NCI-H2196 (cell line): ENCODE results near the gene ALPL.

Source experiments
- DNase-seq: peaks from one replicate; lab custom pipeline; 2025; ENCODE audit not compliant: unreplicated experiment; lab: John Stamatoyannopoulos, UW

The ALPL gene

GRCh38 chr1:21574466-21575151 lies 65.4 kb downstream of the ALPL start:
- peak; percentile 76 for DNase-seq

DNA sequence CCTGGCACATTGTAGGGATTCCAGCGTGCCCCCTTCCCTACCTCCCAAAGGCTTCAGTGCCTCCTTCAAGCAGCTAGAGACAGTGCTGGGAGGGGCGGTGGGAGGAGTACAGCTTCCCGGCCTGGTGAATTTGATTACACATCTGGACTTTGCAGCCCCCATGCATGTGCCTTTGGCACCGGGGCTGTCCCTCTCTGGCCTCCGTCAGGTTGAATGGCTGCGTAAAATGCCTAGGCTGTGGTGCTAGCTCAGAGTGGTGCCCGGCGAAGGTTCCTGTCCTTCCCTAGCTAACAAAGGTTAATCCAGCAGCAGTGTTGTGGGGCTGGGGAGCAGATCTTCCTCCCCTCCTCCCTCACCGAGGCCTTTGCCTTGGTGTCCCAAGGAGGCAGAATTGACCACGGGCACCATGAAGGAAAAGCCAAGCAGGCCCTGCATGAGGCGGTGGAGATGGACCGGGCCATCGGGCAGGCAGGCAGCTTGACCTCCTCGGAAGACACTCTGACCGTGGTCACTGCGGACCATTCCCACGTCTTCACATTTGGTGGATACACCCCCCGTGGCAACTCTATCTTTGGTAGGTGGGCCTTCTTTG lies 66.2 kb downstream of the ALPL start:
- no peak for DNase-seq

GRCh38 chr1:21576031-21576797 lies 67.0 kb downstream of the ALPL start:
- DNase-seq = no peak

- DNase-seq = no peak
Observed at GRCh38 chr1:21576798-21577187, 67.6 kb downstream of the ALPL start.

GRCh38 chr1:21577324-21577723 lies 68.1 kb downstream of the ALPL start:
- no peak for DNase-seq

DNA sequence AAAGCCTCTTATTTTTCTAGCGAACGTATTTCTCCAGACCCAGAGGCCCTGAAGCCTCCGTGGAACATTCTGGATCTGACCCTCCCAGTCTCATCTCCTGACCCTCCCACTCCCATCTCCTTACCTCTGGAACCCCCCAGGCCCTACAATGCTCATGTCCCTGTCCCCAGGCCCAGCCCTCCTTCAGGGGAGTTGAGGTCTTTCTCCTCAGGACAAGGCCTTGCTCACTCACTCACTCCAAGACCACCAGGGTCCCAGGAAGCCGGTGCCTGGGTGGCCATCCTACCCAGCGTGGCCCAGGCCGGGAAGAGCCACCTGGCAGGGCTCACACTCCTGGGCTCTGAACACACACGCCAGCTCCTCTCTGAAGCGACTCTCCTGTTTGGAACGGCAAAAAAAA lies 68.7 kb downstream of the ALPL start:
- DNase-seq = no peak

DNA sequence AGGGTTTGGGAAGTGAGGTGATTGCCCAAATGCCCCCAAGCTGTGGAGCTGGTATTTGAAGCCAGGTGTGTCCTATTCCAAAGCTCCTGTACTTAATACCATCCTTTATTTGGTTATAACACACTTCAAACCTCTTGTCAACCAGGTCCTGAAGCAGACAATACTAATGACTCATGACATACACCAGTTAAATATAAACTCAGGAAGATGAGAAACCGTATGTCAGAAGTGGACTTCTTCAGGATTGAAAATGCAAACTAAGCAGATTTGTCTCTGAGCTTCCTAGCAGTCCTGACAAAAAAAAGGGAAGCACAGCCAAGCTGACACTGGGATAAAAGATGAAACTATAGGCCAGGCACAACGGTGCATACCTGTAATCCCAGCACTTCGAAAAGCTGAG lies 70.6 kb downstream of the ALPL start:
- peak; percentile 12 for DNase-seq

GRCh38 chr1:21584096-21584495 lies 74.9 kb downstream of the ALPL start:
- no peak for DNase-seq

DNA sequence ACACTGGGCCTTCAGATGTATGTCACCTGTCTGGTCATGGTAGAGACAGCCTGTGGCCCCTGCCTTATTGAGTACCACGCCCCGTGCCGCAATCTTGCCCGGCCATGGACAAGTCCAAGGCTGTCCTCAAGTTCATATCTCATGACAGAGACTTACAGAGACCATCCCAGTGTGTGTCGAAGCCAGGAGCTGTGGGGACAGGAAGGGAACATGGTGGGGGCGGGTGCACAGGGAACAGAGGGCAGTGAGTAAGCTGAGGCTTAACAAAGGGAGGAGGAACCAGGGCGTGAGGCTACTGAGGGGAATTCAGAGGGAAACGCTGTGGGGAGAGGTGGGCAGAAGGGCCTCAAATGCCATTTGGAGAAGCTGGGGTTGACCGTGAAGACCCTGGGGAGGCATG lies 75.8 kb downstream of the ALPL start:
- no peak for DNase-seq

DNA sequence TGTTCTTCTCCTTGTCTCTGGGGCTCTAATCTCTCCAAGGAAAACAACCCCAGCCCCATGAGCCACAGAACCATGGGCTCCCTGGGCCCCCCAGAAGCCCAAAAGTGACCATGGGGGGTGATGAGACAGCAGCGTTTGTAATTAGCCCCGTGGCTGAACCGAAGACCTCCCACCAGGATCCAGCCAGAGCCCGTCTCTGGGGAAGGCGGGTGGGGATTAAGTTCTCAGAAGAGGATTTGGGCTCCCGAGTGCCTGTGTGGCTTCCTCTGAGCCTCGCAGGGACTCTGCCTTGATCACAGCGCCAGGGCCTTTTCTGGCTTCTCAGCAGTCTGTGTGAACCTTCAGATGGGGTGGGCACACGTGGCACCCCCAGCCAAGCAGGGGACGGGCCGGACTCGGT lies 77.0 kb downstream of the ALPL start:
- no peak for DNase-seq

DNA sequence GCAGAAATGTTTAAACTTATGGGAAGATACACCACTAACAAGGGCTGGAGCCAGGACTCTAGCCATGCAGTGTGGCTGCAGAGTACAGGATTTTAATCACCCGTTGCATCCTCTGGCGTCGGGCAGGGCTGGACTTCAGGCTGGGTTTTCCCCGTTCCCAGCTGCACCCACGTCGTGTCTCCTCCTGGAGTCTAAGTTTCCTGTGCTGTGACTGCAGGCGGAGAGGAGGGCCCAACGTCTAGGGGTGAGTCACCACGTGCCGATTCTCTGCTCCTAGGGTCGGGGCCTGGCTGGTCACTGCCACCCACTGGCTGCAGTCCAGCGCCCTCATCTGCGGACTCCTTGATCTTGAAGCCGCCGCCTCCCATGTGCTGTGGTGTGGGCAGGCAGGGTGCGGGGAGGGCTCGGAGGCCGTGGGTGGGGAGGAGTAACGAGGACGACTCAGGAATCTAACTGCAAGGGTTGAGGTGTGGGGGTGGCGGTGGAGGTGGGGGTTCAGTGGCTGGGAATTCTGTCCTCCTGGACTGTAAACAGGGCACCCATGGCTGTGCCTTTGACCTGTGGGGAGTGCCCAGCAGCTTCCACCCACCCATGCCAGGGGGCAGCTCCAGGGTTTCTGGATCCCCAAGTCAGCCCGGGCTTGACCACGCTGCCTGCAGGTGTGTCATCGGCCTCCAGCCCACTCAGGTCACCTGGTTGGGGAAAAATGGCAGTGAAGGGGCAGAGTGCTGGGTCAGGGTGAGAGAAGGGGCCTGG lies 77.8 kb downstream of the ALPL start:
- DNase-seq = peak; percentile 57

DNA sequence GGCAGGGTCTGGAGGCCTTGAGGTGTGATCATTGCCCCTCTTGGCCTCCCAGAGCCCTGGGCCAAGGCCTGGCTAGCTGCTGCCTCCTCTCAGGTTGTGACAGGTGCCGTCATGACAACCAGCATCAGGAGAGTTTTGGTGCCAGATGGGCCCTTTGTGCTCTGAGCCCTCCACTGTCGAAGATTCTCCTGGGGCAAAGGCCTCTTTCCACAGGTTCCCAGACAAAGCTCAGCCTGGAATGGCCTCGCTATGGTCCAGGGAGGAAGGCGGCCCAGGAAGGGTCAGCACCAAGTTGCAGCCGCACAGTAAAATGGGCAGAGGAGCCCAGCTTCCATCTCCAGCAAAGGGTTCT lies 78.4 kb downstream of the ALPL start:
- DNase-seq = no peak

DNA sequence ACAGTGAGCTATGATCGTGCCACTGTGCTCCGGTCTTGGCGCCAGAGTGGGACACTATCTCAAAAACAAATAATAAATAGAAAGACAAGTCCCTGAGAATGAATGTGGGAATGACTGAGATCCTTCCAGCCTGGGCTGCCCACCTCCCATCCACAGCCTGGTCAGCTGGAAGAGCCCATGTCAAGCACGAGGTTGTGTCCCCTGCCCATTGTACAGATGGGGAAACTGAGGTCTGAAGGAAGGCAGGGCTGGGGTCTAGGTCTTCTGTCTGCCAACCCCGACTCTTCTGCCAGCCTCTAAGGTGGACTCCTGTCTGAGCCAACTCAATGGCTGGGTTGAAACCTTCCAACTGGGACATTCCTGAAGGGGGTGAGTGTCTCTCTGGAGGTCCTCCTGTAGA lies 80.4 kb downstream of the ALPL start:
- no peak for DNase-seq

- no peak for DNase-seq
Observed at GRCh38 chr1:21590126-21590880, 81.1 kb downstream of the ALPL start.

GRCh38 chr1:21590934-21591333 lies 81.7 kb downstream of the ALPL start:
- DNase-seq = no peak

DNA sequence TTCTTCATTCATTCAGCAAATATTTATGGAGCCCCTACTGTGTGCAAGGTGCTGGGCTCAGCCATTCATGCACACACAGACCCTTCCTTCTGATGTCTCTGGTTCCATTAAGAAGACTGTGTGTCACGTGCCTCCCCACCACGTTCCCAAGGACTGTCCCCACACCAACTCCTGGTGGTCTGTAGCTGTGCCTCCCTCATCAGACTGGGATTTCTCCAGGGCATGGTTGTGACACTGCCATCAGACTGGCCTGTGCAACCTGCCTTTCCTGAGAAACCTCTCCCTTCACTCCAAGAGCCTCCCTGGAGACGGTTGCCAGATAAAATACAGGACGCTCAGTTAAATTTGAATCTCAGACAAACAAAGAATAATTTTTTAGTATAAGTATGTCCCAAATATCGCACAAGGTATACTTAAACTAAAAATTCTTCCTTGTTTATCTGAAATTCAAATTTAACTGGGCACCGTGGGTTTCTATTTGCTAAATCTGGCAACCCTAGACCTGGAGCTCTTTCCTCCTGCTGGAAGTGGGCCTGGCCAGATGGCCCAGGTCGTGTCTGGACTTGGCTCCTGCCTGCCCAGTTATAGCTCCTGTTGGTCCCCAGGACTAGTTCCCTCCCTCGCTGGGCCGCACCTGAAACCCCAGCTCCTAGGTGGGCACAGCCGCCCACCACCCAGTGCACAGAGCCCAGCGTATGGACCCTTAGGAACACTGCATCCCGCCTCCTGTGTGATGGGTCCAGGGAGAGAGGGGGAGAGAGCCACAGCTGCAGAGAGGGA lies 83.1 kb downstream of the ALPL start:
- no peak for DNase-seq

DNA sequence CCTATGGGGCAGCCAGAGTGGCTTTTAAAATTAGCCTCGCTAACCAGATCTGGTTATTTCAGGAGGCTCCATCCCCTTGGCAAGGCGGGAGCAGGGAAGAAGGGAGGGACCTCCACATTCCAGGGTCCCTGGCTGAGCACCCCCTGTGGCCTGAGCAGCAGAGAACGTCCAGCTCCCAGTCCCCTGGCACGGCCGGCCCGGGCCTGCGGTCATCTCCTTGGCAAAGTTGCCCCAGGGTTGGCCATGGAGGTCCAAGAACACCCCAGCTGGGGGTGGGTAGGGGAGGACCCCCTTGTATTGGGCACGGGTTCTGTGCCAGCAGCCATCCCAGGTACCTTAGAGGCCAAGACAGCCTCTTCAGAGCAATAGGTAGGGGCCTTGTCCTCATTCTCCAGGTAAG lies 84.0 kb downstream of the ALPL start:
- no peak for DNase-seq

DNA sequence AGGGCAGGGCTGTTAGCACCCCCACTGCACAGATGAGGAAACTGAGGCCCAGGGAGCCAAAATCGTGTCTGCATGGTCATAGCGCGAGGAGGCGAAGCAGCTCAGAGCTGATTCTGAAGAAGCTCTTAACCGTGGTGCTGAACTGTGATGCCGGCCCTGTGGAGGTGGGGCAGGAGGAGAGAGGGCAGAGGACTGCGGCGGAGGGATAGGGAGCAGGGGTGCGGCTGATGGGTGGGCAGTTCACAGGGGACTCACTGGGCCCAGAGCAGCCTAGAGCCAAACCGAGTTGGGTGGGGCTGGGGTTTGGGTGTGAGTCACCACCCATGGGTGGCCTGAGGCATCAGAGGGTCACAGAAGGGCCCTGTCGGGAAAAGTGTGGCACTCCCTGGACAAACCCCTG lies 85.3 kb downstream of the ALPL start:
- DNase-seq = no peak

DNA sequence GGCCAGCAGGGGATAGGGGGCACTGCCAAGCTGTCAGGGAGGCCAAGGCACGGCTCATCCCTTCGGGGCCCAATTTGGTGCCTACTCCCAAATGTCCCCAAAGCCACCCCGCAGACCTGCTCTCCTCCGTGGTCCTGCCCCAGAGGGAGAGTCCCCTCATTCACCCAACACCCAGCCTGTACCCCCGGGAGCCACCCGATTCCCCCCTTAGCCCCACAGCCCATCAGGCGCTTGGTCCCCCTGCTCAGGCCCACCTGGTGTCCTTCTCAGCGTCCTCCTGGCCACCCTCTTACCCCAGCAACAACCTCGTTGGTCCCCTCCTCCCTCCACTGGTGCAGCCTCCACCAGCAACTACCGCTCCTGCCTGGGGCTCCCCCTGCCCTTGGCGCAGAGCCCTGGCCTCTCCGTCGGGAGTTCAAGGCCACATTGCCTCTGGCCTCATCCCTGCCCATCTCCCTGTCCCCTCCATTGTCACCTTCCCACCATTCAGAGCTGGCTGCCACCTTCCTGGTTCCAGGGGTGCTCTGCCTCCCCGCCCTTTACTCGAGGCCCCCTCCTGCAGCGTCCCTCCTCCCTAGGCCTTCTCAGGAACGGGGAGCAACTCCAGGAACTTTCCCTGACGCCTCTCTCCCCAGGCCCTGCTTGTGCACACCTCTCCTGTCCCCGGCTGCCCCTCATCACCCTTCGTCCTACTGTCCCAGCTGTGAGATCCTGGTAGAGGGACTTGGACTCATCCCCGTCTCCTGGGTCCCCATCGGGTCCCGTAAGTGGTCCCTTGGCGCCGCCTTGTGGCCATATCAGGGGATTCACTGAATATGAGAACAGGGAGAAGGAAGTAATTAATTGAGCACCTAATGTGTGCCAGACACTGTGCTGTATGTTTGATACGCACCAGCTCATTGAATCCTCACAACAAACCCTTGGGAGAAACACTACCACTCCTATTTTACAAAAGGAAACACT lies 86.0 kb downstream of the ALPL start:
- peak; percentile 58 for DNase-seq
